K562 (cell line): ENCODE data around the gene PRPF6. TPM values are rescaled to one million over a fixed set of nuclear protein-coding genes. Genes with fewer than 3 reads are reported as not detected.

Experiments used
- ARID2 ChIP-seq: fragments of 450-650 bp; IDR thresholded peaks from 2 replicates; pipeline ENCODE4 v1.6.1; 2017; ENCODE audit warnings: antibody characterized with exemption, mild to moderate bottlenecking
- CREM ChIP-seq: IDR thresholded peaks from 2 replicates; pipeline ENCODE4 v1.6.1; 2014; ENCODE audit warnings: antibody characterized with exemption, low read depth
- GTF2E2 ChIP-seq: fragments of 200-800 bp; sonication (Bioruptor generic); IDR thresholded peaks from 2 replicates; pipeline ENCODE4 v1.6.1; 2016; ENCODE audit warnings: missing genetic modification characterization, missing compliant biosample characterization
- LARP7 ChIP-seq: fragments of 450-650 bp; IDR thresholded peaks from 2 replicates; pipeline ENCODE4 v1.6.1; 2016
- MED1 ChIP-seq: sonication (generic); formaldehyde crosslinking; IDR thresholded peaks from 2 replicates; pipeline ENCODE4 v1.8.1; 2023; ENCODE audit warnings: missing genetic modification reagents, borderline replicate concordance
- MNT ChIP-seq, 2 experiments: fragments of 450-650 bp; conservative IDR thresholded peaks; 2 replicates each; pipeline ENCODE4 v1.6.1; 2017; ENCODE audit warnings: mild to moderate bottlenecking in 2 of 2, moderate library complexity in 2 of 2
- POLR2B ChIP-seq: fragments of 450-650 bp; IDR thresholded peaks from 2 replicates; pipeline ENCODE4 v1.6.1; 2018; ENCODE audit warnings: low read depth; ENCODE audit not compliant: partially characterized antibody
- PYGO2 ChIP-seq: fragments of 450-650 bp; IDR thresholded peaks from 2 replicates; pipeline ENCODE4 v1.6.1; 2016; ENCODE audit warnings: mild to moderate bottlenecking, missing genetic modification characterization, moderate library complexity, missing compliant biosample characterization
- SOX6 ChIP-seq: fragments of 450-650 bp; IDR thresholded peaks from 2 replicates; pipeline ENCODE4 v1.6.1; 2014; ENCODE audit warnings: mild to moderate bottlenecking
- VEZF1 ChIP-seq: fragments of 200-800 bp; sonication (Bioruptor generic); IDR thresholded peaks from 2 replicates; pipeline ENCODE4 v1.6.1; 2017; ENCODE audit warnings: missing genetic modification characterization, missing compliant biosample characterization
- ZBTB11 ChIP-seq, 3 experiments: fragments of 200-800 bp in 1 of 3; fragments of 250-450 bp in 1 of 3; fragments of 450-650 bp in 1 of 3; sonication (Bioruptor Pico) in 1 of 3; sonication (Bioruptor generic) in 1 of 3; formaldehyde crosslinking in 1 of 3; IDR thresholded peaks; 2 replicates each; pipeline versions ENCODE4 v1.6.1 to v1.8.0; 2016 to 2022; ENCODE audit warnings: mild to moderate bottlenecking in 2 of 3, missing genetic modification characterization in 2 of 3, missing compliant biosample characterization in 1 of 3, moderate library complexity in 1 of 3
- ZBTB9 ChIP-seq: fragments of 450-650 bp; formaldehyde crosslinking; IDR thresholded peaks from 2 replicates; pipeline ENCODE4 v1.4.0; 2020; ENCODE audit warnings: mild to moderate bottlenecking, moderate library complexity
- ZNF592 ChIP-seq: fragments of 450-650 bp; IDR thresholded peaks from 2 replicates; pipeline ENCODE4 v1.6.1; 2017; ENCODE audit warnings: antibody characterized with exemption, mild to moderate bottlenecking
- ZNF785 ChIP-seq: fragments of 250-450 bp; sonication (Bioruptor Pico); IDR thresholded peaks from 2 replicates; pipeline ENCODE4 v1.4.0; 2020; ENCODE audit warnings: mild to moderate bottlenecking
- polyA plus RNA-seq, 8 experiments: library from polyadenylated mRNA; depleted of rRNA in 4 of 8; stranded (reverse) in 5 of 8; unstranded in 3 of 8; fragments of >200 nt; fragmentation: Nextera tagmentation in 2 of 8; fragmentation: Illumina TruSeq in 1 of 8; extraction: Ambion mirVana in 2 of 8; extraction: Trizol in 1 of 8; gene quantifications; 2 replicates each; pipeline versions ENCODE4 v1.2.1 to v1.2.3, GENCODE V29; 2011 to 2014; ENCODE audit warnings: inconsistent platforms in 1 of 8, missing spikeins in 1 of 8
- total RNA-seq, 7 experiments: library from RNA; depleted of rRNA in 6 of 7; stranded (reverse); fragments of >200 nt in 6 of 7; fragmentation: Illumina TruSeq in 2 of 7; extraction: Trizol in 2 of 7; gene quantifications; 2 replicates each; pipeline versions ENCODE4 v1.2.1 to v1.2.3, GENCODE V29; 2011 to 2021; ENCODE audit warnings: low replicate concordance in 1 of 7

The PRPF6 gene
- total and polyA plus RNA-seq, 9 of the 15 experiments (the other 6 are each of a cell fraction or from before 2014, with no cell fraction given): 4.2 to 83.2 (median 59.9) TPM

GRCh38 chr20:64038565-64039292 is 57.8 kb downstream of the PRPF6 start (continued):
- TF ChIP-seq MED1 (CRISPR knock-in tag) (no peak), ZBTB11 (CRISPR knock-in tag; IDR thresholded peaks at IDR 0.05) (peak in 1 of 3 experiments; percentile 25; a peak in 1 of 6 replicates), LARP7 (no peak), ZNF785 (no peak), ZBTB9 (CRISPR knock-in tag) (peak; percentile 58; the same call in 1 of the 2 replicates), VEZF1 (CRISPR knock-in tag) (peak; percentile 79), CREM (peak; percentile 50), ZNF592 (peak; percentile 55), ARID2 (0 out of 2 replicates have a peak, but pooled peaks have one; percentile 43), MNT (conservative IDR thresholded peaks at IDR 0.05) (peak; percentile 23 to 63; a peak in 1 of 4 replicates), GTF2E2 (tag) (peak; percentile 51; the same call in 1 of the 2 replicates), POLR2B (no peak), SOX6 (0 out of 2 replicates have a peak, but pooled peaks have one; percentile 13), PYGO2 (no peak)
